HepG2 (cell line): ENCODE results near the gene PPCS. TPM values are rescaled to one million over a fixed set of nuclear protein-coding genes. Genes with fewer than 3 reads are reported as not detected.

Source experiments
- GMEB2 ChIP-seq: IDR thresholded peaks from 2 replicates; pipeline ENCODE4 v1.6.1; 2016; ENCODE audit warnings: missing biosample characterization, missing genetic modification reagents, low read depth
- GRHL1 ChIP-seq: sonication (generic); formaldehyde crosslinking; conservative IDR thresholded peaks from 2 replicates; pipeline ENCODE4 v1.8.0; 2022; ENCODE audit warnings: missing genetic modification reagents
- GTF2F1 ChIP-seq: fragments of 150-350 bp; IDR thresholded peaks from 2 replicates; pipeline ENCODE4 v1.6.1; 2014; ENCODE audit warnings: low read length
- MEIS1 ChIP-seq: sonication (generic); formaldehyde crosslinking; IDR thresholded peaks from 2 replicates; pipeline ENCODE4 v1.9.0; 2021; ENCODE audit warnings: mild to moderate bottlenecking, missing genetic modification reagents, moderate library complexity, borderline replicate concordance
- PTBP1 ChIP-seq: fragments of 200-400 bp; formaldehyde crosslinking; IDR thresholded peaks from 2 replicates; pipeline ENCODE4 v1.6.1; 2018; ENCODE audit warnings: low read length, low read depth; ENCODE audit not compliant: poor library complexity, severe bottlenecking
- REPIN1 ChIP-seq: sonication (generic); formaldehyde crosslinking; IDR thresholded peaks from 2 replicates; pipeline ENCODE4 v1.8.0; 2022; ENCODE audit warnings: missing genetic modification reagents, low read depth, mild to moderate bottlenecking, borderline replicate concordance
- SIX4 ChIP-seq: sonication (generic); formaldehyde crosslinking; IDR thresholded peaks from 2 replicates; pipeline ENCODE4 v1.4.0; 2020; ENCODE audit warnings: missing genetic modification reagents
- SYNCRIP ChIP-seq: fragments of 200-400 bp; formaldehyde crosslinking; IDR thresholded peaks from 2 replicates; pipeline ENCODE4 v1.6.1; 2018; ENCODE audit warnings: mild to moderate bottlenecking, low read depth, low read length; ENCODE audit not compliant: insufficient read depth
- ZNF33A ChIP-seq: sonication (generic); formaldehyde crosslinking; IDR thresholded peaks from 2 replicates; pipeline ENCODE4 v1.5.1; 2020; ENCODE audit warnings: missing genetic modification reagents, mild to moderate bottlenecking, moderate library complexity, borderline replicate concordance
- ZNF407 ChIP-seq: sonication (generic); formaldehyde crosslinking; IDR thresholded peaks from one replicate; pipeline ENCODE4 v1.5.1; 2020; ENCODE audit warnings: mild to moderate bottlenecking, missing genetic modification reagents; ENCODE audit errors: not compliant biosample characterization
- ZNF558 ChIP-seq: sonication (generic); formaldehyde crosslinking; IDR thresholded peaks from 2 replicates; pipeline ENCODE4 v1.9.0; 2022; ENCODE audit warnings: mild to moderate bottlenecking, missing genetic modification reagents, borderline replicate concordance
- ZNF607 ChIP-seq: sonication (generic); formaldehyde crosslinking; IDR thresholded peaks from 2 replicates; pipeline ENCODE4 v1.5.1; 2020; ENCODE audit warnings: missing genetic modification reagents, mild to moderate bottlenecking, borderline replicate concordance
- ZNF788 ChIP-seq: sonication (generic); formaldehyde crosslinking; IDR thresholded peaks from 2 replicates; pipeline ENCODE4 v1.5.0; 2020; ENCODE audit warnings: mild to moderate bottlenecking, missing genetic modification reagents, borderline replicate concordance
- ZSCAN9 ChIP-seq: IDR thresholded peaks from 2 replicates; pipeline ENCODE4 v1.6.1; 2016; ENCODE audit warnings: borderline replicate concordance
- polyA plus RNA-seq, 8 experiments: library from polyadenylated mRNA; depleted of rRNA in 3 of 8; stranded (reverse) in 7 of 8; unstranded in 1 of 8; fragments of >200 nt; fragmentation: Illumina TruSeq in 4 of 8; extraction: Trizol in 4 of 8; gene quantifications; 2 replicates each; pipeline versions ENCODE4 v1.2.1 to v1.2.3, GENCODE V29; 2011 to 2016; ENCODE audit warnings: low read depth in 4 of 8, missing spikeins in 1 of 8, mixed read lengths in 1 of 8; ENCODE audit not compliant: insufficient read depth in 1 of 8
- total RNA-seq, 5 experiments: library from RNA; depleted of rRNA; stranded (reverse); fragments of >200 nt; fragmentation: Illumina TruSeq; extraction: Trizol; gene quantifications; 2 replicates each; pipeline ENCODE4 v1.2.3, GENCODE V29; 2016; ENCODE audit warnings: low read depth in 1 of 5

Gene PPCS
- total and polyA plus RNA-seq, 2 of the 13 experiments (the other 11 are each of a cell fraction or from before 2014, with no cell fraction given): 13.4 to 38.9 TPM

GRCh38 chr1:42462828-42463763 is 6.8 kb downstream of the PPCS start, which contains the start of gene CCDC30 (continued):
- no peak for TF ChIP-seq ZNF407
- TF ChIP-seq ZNF33A (CRISPR knock-in tag): no peak
- no peak for TF ChIP-seq ZNF558
- no peak for TF ChIP-seq ZNF607
- peak; percentile 51; the same call in 1 of the 2 replicates for TF ChIP-seq REPIN1 (CRISPR knock-in tag)
- TF ChIP-seq ZNF788 (CRISPR knock-in tag): peak; percentile 55; the same call in 1 of the 2 replicates
- no peak for TF ChIP-seq GTF2F1
- no peak for TF ChIP-seq SIX4 (CRISPR knock-in tag)
- no peak for TF ChIP-seq SYNCRIP
- TF ChIP-seq MEIS1: no peak
- TF ChIP-seq ZSCAN9 (CRISPR knock-in tag): no peak
- peak; percentile 86 for TF ChIP-seq GMEB2 (CRISPR knock-in tag)
- no peak for TF ChIP-seq PTBP1
- TF ChIP-seq GRHL1 (CRISPR knock-in tag): no peak
